Measurements from ENCODE around the gene UTP3.
"Not testable (repeated sequence)": the region's sequence is repeated elsewhere in the genome, so short reads cannot be mapped to it uniquely, and the experiment has no call there.

UTP3 gene

GRCh38 chr4:70687392-70687791 is 940 bp upstream of the UTP3 start:
- peak overlapping the region; percentile 97 for H3K4me3 ChIP-seq (ENCODE audit: control insufficient read depth, low read depth, low read length)
- no peak for DNase-seq (ENCODE audit: low read depth)
- no peak for TF ChIP-seq CTCF (conservative IDR thresholded peaks at IDR 0.05; ENCODE audit: control insufficient read depth, insufficient read depth, low read depth, low read length)

GRCh38 chr4:70688795-70689231 is 481 bp downstream of the UTP3 start:
- TF ChIP-seq CTCF (conservative IDR thresholded peaks at IDR 0.05; ENCODE audit: control insufficient read depth, insufficient read depth, low read depth, low read length), result no peak
- peak overlapping the region; percentile 97 for H3K4me3 ChIP-seq (ENCODE audit: control insufficient read depth, low read depth, low read length)
- DNase-seq (ENCODE audit: low read depth), result no peak

- H3K4me3 ChIP-seq (ENCODE audit: control insufficient read depth, low read depth, low read length), result no peak overlapping the region
- DNase-seq (ENCODE audit: low read depth), result no peak
- no peak for TF ChIP-seq CTCF (conservative IDR thresholded peaks at IDR 0.05; ENCODE audit: control insufficient read depth, insufficient read depth, low read depth, low read length)
Observed at GRCh38 chr4:70691661-70692060, 3.3 kb downstream of the UTP3 start.

GRCh38 chr4:70694633-70695032 is 6.3 kb downstream of the UTP3 start:
- not testable (repeated sequence) for DNase-seq (ENCODE audit: low read depth)

GRCh38 chr4:70698435-70698834 is 10.1 kb downstream of the UTP3 start:
- DNase-seq (ENCODE audit: low read depth), result not testable (repeated sequence)

More at GRCh38 chr4:70694633-70695032, 6.3 kb downstream of the UTP3 start:
- not testable (repeated sequence) for H3K4me3 ChIP-seq (ENCODE audit: control insufficient read depth, low read depth, low read length)

GRCh38 chr4:70700712-70701111 is 12.4 kb downstream of the UTP3 start:
- no peak for TF ChIP-seq CTCF (conservative IDR thresholded peaks at IDR 0.05; ENCODE audit: control insufficient read depth, insufficient read depth, low read depth, low read length)
- no peak overlapping the region for H3K4me3 ChIP-seq (ENCODE audit: control insufficient read depth, low read depth, low read length)
- DNase-seq (ENCODE audit: low read depth), result no peak

More at GRCh38 chr4:70698435-70698834, 10.1 kb downstream of the UTP3 start:
- H3K4me3 ChIP-seq (ENCODE audit: control insufficient read depth, low read depth, low read length), result not testable (repeated sequence)

GRCh38 chr4:70701271-70701670 is 12.9 kb downstream of the UTP3 start:
- DNase-seq (ENCODE audit: low read depth), result no peak
- no peak for TF ChIP-seq CTCF (conservative IDR thresholded peaks at IDR 0.05; ENCODE audit: control insufficient read depth, insufficient read depth, low read depth, low read length)
- H3K4me3 ChIP-seq (ENCODE audit: control insufficient read depth, low read depth, low read length), result no peak overlapping the region

GRCh38 chr4:70702592-70702991 is 14.3 kb downstream of the UTP3 start:
- H3K4me3 ChIP-seq (ENCODE audit: control insufficient read depth, low read depth, low read length); DNase-seq (ENCODE audit: low read depth): not testable (repeated sequence)

Data from fibroblast of mammary gland (primary cell).